Measurements from ENCODE around the gene PHB1. TPM values are rescaled to one million over a fixed set of nuclear protein-coding genes. Genes with fewer than 3 reads are reported as not detected.

Gene PHB1
- total RNA-seq, result 121 and 146 TPM in 2 replicates

DNA sequence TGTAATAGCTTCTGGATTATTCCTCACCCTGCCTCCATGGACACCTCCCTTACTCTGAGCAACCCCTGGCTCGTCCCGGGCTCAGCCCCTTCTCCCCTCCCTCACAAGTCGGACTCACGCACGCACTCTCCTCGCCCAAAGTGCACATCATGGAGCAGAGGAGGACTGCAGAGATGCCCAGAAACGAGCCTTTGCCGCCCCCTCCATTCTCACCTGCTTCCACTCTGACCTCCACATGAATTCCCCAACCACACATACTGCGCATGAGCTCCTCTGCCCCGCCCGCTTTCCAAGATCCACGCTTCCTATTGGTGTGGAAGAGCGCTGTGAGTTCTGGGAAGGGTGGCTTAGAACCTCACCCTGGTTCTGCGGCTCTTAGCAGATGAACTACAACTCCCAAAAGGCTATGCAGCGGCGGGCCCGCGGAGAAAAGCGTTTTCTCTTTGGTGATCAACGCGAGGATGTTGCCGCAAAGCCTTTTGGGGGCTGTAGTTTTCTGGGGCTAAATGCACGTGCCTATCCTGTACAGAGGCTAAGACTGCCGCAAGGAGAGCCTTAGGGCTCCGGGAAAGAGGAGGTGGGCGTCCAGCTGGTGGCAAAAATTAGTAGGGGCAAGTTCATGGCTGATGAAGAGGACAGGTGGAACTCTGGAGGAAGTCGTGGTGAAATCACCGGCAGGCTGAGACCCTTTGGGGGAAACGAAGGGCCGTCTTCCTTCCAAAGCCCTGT lies at the start of gene PHB1:
Gene PHB1, minus strand, starts transcription at position 261 of the 729 bp plus-strand sequence. CDS start 1,618 bp downstream, outside the sequence.

DNA sequence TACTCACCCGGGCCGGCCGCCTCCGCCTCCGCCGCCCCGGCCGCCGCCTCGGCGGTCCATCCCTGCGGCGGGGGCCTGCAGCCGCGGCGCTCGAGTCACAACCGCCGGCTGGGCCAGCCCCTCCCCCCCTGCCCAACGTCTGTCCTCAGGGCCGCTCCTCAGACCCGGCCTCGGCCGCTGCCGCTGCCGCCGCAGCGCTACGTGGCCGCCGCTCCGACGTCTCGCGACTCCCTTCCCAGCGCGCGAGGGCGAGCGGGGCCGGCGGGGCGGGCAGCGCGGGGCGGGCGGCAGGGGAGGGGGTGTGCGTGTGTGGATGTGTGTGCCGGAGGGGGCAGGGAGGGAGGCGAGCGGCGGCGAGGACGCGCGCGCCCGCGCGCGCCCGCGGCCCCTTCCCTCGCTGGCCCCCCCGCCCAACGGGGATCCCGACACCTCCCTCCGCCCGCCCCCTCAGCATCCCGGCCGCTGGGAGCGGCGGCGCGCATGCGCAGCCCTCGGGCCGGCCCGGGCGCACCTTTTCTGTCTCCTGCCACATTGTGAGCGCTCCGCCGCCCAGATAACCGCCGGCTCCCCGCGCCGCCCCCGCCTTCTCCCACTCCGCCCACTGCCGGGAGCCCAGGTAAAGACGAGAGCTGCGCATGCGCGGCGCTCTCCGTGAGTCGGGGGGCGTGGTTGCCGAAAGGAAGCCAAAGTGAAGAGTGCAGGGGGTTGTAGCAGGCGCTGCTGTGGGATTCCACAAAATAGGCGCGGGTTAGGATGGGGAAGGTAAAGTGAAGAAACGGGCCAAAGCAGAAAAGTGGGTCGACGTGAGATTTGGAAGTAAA lies 52.6 kb downstream of the PHB1 start, which contains the start of gene ZNF652:
Gene ZNF652, minus strand, starts transcription at position 349 of the 821 bp plus-strand sequence. CDS start 44,525 bp downstream, outside the sequence.

Small RNA genes lying within 50 kb of the gene (small RNA-seq; reads per million reads assigned to genes)
- not detected for gene RF00019

Other genes starting within 250 kb of the PHB1 start
- 3.2 and 3.3 TPM in 2 replicates for gene GNGT2, start 204.3 kb downstream of the PHB1 start, total RNA-seq
- gene ABI3, start 204.2 kb downstream of the PHB1 start, total RNA-seq, result 25.7 and 45.7 TPM in 2 replicates
- 0.27 TPM in 1 of 2 replicates, not detected in the other for gene PHOSPHO1, start 184.1 kb downstream of the PHB1 start, total RNA-seq
- 19.0 and 21.1 TPM in 2 replicates for gene ZNF652, start 52.6 kb downstream of the PHB1 start, total RNA-seq
- gene NGFR, start 80.4 kb upstream of the PHB1 start, total RNA-seq, result 0.07 TPM in 1 of 2 replicates, not detected in the other
- gene NXPH3, start 161.0 kb upstream of the PHB1 start, total RNA-seq, result 0.53 and 0.72 TPM in 2 replicates